HG03520 (cell line): ENCODE data around the gene COL5A1.

ENCODE experiments used
- ATAC-seq: cut with Tn5 transposase; IDR thresholded peaks from one replicate; pipeline ENCODE4 v1.9.1; 2021; ENCODE audit warnings: mild to moderate bottlenecking, moderate library complexity; ENCODE audit not compliant: unreplicated experiment

The COL5A1 gene

DNA sequence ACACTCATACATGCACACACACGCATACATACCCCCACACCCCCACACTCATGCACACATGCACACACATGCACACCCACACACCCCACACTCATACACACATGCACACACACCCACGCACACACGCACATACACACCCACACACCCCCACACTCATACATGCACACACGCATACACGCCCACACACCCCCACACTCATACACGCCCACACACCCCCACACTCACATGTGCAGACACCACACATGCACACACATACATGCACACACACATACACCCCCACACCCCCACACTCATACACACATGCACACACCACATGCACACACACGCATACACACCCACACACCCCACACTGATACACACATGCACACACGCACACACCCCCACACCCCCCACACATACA, 118.3 kb downstream of the COL5A1 start:
- no peak for ATAC-seq

DNA sequence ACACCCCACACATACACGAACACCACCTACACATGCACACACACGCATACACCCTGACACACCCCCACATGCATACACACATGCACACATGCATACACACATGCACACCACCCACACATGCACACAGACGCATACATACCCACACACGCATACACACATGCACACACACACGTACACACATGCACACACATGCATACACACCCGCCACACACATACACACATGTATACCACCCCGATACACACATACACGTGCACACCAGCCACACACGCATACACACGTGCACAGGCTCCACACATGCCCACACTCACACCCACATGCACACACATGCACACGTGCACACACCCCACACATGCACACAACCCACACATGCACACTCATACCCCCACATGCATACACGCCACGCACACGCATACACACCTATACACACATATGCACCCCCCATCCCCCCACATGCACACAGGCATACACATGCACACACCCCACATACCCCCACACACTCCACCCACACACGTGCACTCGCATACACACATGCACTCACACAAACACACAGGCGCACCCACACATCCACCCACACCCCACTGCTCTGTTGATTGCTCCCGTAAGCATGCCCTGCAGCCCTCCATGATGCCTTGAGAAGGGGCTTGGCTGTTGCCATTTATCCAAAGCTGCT, 119.3 kb downstream of the COL5A1 start:
- ATAC-seq, result no peak

DNA sequence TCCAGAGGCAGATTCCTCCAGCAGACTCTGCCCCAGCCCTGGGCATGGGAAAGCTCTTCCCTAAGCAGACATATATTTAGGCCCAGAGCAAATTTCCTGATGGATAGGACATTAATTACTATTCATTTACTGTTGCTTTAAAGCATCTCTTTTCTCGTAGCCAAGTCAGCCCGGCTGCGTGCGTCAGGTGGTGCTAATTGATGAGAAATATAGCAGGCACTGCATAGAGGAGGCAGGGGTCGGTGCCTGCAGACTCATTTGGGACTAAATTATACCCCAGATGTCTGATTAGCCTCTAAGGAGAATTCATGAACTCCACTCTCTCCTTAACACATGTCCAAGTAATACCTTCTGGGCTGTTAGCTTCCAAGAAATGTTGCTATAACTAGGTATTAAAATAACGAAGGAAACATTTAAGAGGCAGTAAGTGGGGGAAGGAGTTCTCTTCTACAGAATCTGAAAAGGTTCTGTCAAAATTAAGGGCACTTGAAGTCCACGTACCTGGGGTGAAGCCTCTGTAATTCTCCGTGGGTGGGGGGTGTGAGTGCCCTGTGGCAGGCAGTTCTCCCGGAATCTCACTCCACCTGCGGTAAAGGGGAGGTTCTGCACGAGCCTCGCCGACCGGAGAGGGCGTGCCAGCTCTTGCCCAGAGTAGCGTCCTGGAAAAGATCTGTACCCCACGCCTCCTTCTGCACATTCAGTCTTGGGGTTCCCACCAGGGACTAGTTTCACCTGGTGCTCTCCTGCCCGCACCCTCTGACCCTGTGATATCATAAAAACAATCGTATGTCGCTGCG, 123.1 kb downstream of the COL5A1 start:
- ATAC-seq, result no peak

DNA sequence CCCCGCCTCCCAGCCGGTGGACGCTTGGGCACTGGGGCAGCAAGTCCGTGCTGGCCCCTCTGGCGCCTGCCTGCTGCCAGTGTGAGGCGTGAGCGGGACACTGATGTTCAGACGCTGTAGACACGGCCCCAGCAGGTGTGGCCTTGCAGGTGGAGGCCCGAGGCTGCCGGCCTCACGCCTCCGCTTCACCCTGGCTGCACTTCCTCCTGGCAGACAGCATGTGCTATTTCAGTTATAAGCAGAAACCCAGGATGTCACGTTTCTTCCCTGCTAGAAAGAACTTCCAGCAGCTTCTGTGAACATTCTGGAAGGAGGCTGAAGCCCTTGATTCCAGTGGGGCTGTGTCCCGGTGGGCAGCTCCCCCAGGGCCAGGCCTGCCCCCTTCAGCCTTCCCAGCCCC, 124.2 kb downstream of the COL5A1 start:
- no peak for ATAC-seq

DNA sequence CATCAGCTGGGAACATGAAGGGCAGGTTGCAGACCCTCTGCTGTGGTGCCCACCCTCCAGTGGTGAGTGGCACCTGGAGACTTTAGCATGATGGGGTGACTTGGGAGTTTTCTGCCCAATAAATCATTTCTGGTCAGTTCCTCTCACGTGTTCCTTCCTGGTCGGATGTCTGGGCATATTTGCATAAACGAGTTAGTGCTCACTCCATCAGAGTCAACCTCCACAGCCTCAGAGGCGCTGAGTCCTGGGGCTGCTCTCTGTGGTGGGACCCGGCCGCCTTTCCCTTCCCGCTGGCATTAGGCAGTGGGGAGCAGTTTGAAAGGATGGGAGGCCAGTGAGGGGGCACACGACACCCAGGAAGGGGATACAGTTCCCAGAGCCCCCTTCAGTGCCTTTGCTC, 125.0 kb downstream of the COL5A1 start:
- ATAC-seq, result no peak

DNA sequence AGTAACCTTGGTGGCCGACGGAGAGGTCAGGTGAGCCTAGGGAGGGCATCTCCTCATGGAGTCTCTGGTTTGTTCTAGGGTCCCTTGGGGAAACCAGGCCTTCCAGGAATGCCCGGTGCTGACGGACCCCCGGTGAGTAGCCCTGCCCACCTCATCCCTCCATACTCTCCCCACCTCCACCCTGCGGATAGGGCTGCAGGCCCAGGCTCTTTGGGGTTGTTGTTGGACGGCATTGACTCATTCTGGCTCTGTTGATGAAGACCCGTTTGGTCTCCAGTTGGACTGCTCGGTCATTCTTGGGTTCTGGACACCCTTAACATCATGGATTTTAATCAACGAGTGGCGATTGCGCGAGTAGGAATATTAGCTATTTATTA, 126.7 kb downstream of the COL5A1 start:
- ATAC-seq, result no peak

DNA sequence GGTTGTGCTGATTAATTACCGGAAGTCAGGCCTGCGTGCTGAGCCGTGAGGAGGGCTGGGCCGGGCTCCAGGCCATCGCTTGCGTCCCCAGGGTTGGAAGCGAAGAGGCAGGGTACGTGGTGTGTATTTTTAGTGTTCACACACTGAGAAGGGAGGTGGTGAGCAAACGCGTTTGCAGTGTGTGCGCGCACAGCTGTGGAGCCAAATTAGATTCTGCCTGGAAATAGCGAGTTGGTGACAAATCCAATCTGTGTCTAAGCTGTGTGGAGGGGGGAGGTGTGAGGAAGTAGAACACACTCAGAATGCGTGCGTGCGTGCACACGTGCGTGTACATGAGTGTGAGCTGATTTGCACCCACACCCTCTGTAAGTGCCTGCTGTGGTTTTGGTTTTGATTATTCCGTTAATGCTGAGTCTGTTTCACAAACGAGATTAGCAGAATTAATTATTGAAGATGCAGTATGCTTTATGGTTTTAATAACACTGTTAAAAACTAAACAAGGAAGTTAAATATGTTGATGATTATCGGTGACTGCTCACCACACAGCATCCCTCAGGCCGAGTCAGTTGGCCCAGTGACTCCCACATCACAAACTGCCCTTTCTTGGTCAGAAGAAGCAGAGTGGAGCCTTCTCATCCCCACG, 127.2 kb downstream of the COL5A1 start:
- ATAC-seq, result no peak

DNA sequence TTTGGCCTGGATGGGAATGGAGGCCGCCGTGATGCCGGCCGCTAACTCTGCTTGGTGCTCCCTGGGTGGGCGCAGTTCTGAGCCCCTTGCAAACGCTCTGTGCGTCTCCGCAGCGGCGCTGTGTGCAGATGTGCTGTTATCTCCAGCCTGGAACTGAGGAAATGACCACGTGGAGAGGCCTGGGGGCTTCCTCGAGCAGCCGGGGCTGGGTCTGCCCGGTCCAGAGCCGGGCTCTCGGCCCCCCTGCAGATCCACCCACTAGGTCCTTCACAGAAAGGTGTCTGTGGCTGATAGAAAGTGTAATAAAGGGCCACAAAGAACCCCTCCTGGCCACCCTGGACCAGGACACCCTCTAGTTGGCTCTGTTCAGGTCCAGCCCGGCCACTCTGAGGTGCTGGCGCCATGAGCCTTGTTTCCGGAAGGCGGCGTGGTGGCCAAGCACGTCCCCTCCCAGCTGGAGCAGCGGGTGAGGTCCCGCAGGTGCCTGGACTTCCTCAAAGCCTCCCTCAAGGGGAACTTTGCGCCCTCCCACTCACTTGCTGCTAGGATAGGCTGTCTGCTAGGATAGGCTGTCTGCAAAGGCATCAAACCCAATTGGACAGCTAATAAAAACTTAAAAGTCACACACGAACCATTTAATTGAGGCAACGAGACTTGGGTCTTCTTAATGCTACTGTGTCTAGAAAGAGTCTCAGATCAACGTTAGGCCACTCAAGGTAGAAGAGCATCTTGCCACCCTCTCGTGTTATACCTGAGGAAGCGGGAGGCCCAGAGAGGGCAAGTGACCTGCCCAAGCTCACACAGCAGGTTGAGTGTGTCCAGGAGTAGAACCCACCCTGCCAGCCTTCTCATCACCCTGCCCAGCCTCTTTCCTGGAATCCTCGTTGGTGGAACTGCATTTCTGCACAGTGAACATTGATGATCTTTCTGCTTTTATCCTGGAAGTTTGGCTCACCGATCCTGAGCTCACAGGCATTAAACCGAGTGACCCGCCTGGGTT, 129.7 kb downstream of the COL5A1 start:
- ATAC-seq, result no peak

DNA sequence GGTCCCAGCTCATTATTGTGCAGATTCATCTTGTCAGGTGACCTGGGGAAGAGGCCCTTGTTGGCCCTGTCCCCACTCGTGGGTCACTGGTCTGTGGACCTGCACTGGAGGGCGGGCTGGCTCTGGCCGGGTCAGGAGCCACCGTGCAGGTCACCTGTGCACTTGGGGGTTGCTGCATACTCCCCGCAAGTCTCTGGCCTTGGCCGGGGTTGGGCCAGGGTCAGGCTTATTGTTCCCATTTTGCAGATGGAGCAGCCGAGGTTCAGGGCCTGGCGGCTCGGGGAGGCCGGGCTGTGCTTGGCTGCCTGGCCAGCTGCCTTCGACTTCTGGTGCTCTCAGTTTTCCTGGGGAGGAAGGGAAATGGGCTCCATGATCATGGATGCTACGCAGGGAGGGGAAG, 130.7 kb downstream of the COL5A1 start:
- ATAC-seq, result no peak

DNA sequence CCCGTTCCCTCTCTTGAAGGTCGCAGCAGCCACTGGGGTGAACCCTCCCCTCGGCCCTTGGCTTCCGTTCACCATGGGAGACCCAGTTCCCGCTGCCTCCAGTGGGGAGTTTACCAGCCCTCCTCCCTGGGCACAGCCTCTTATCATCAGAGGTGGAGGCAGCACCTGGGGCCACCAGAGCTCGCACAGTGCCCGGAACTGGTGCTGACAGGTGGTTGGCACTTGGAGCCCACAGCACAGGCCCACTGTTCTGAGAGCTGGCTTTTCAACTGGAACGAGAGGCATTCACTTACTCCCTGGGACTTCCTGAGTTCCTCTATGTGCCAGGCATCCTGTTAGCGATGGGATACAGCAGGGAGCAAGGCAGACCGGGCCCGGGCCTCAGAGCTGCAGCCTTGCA, 132.2 kb downstream of the COL5A1 start:
- ATAC-seq, result no peak

DNA sequence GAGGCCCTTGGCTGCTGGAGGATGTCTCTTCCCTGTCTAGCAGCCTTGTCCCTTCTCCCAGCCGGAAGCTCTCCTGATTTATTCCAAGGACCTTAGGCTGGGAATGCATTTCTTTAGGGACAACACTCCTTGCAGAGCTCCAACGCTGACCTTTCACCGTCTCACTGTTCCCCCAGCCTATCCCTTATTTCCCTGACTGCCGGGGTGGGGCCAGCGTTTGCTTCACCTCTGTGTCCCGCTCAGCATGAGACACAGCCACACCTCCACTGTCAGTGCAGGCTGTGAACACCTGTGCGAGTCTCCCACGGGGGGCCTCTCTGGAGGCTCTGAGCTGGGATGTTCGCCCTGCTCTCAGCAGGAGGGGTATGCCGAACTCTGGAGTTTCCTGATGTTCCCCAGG, 132.8 kb downstream of the COL5A1 start:
- ATAC-seq, result no peak

DNA sequence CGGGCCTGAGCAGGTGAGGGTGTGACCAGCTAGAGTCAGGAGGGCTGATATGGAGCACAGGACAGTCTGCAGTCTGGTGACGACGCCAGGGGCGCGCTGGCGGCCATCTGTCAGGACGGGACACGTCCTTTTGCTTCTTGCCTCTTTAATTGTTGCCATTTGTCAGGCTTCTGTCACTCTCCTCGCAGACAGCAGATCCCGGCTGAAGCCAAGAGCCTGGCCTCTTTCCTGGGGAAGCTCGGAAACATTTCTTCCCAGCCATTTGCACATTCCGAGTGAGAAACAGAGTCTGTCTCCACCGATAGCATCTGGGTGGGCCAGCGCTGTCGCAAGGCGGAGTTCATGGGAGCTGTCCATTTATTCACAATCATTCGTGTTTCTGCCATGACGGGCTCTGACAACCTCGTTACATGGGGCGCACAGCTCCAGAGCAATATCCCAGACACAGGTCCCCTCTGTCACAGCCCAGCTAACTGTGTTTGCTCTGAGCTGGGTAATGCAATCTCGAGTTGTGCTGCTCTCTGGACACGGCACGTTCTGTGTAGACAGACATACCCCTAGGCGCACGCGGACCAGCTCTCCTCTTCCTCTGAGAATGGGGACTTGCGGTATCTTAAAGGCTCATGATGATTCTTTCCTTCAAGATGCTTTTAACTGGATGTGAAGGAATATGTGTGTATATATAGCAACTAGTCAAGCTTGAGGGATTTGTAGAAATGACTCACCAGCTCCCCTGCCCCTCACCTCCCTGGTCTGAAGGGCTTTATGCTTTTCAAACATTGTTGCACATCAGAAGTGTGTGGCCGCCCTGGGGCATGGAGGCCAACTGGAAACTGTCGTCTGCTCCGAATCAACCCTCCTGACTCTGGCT, 133.7 kb downstream of the COL5A1 start:
- no peak for ATAC-seq

DNA sequence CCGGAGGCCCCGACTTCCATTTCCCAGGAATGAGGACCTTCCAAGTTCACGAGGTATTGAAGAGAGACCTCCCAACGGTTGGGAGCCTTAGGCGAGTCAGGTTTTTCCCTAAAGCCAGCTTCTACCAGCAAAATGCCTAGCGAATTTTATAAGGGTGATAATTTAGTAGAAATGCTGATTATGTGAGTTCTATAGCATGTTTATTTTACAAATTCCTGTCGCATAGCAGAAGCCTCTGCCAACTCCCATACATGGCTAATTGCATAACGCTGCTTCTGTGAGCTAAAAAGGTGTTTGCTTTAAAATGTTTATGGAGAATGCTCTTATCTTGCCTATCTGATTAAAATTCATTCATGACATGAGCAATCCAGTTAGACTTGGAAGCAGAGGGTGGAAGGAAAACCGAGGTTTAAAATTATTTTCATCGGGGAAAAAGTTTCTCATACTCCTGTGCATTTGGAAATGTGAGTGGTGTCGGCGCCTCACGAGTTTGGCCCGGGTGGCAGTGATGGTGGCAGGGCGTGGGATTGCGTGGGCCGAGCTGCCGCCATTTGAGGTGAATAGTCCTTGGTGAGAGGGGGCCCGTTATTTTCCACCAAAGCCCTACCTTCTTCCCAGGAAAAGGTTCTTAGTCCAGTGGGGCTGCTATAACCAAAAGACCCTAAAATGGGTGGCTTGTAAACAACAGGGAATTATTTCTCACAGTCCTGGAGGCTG, 134.6 kb downstream of the COL5A1 start:
- ATAC-seq, result no peak

DNA sequence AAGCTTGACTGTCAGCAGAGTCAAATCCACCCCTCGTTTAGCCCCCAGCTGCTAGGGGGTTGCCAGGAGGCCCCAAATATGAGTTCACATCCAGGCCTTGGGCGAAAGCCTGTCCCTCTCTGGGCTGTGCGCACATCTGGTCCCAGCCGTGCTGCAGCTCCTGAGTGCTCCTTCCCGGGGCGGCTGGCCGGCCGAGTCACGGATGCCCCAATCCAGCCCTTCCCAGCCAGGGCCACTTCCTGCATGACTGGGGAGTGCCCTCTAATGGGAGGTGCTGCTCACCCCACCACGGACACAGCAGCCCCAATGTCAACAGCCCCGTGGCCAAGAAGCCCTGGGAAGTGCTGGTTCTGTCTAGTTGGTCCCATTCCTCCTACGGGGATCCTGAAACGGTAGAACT, 135.6 kb downstream of the COL5A1 start:
- no peak for ATAC-seq

DNA sequence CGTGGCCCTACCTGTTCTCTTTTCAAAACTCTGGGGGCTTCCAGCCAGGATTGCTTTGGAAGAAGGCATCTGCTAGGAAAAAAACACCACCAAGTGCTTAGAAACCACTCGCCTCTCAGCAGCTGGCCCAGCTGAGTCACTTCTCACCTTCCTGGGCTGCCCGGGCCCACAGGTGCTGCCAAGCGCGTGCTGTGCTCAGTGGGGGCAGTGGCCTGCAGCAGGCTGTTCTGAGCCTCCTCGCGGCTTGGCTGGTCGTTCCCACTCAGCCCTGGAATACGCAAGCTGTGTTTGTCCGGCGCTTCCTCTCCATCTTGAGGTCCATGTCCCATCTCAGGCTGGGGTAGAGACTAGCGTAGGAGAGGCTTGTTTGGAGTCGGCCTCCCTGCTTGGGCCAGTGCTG, 136.6 kb downstream of the COL5A1 start:
- no peak for ATAC-seq

DNA sequence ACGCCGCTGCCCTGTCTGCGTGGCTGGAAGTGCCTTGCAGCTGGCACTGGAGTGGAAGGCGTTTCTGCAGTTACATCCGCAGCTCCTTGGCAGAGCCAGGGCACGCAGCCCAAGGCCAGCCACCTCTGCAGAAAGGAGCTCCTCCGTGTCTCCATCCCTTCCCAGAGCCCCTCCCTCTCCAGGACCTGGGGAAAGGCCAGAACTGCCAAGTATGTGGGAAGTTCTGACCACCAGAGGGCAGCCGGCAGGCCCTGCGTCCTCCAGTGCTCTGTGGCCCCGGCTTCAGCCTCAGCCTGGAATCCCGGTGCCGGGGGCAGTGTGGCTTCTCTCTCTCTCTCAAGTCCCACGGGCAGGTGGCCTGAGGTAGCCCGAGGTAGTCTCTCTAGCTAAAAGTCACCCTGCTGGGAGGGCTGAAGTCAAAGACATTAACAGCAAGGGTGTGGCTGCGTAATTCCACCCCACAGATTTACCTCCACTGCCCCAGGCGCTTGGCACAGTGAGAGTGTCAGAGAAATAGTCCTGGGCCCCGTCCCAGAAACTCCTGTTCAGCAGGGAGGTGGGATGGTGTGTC, 137.3 kb downstream of the COL5A1 start:
- no peak for ATAC-seq

DNA sequence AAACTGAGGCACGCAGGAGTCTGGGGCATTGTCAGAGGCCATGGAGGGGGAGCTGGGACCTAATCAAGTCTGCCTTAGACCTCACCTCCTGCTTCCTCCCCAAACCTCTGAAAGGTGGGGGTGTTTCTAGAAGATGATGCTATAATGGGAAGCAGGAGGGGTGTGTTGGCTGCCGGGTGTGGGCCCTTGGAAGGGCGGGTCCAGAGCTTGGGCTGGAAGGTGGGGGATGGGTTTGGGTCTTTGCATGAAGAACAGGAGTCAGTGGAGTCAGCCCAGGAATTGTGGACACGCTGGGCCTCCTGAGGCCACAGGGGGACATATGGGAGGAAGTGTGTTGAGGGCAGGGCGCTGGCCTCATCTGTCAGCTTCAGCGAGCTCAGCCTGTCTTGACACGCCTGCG, 138.0 kb downstream of the COL5A1 start:
- no peak for ATAC-seq

DNA sequence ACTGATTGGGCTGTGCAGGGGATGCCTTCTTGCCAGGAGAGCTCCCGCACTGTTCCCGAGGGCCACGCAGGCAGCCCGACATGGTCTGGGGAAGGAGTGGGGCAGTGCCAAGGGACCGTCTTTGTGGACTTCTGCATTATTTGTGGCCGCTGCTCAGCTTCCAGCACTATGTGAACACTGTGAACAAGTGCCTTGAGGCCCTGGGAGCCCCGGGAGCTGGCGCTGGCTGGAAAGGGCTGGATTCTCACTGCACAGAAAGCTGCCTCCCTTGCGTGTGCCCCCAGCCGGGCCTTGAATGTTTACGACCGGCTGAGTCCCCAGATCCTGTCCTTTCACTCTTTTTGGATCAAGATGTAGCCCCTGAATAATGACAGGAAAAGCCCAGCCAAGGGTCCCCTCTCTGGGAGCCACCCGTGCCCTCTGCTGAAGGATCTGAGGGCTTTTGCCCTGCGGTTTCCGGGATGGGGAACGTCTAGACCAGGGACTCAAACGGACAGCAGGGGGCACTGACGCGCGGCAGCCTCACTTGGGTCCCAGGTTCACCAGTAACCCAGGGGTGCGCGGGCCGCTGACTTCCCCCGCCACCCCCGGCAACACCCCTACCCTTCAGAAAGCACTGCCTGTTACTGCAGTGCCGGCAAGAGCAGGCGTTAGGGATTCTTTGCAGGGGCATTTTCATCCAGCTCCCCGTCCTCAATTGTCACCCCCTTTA, 140.1 kb downstream of the COL5A1 start:
- ATAC-seq, result no peak
